ENCODE data around the gene ATXN1. TPM values are rescaled to one million over a fixed set of nuclear protein-coding genes. Genes with fewer than 3 reads are reported as not detected.

Gene ATXN1
- total RNA-seq = 100 to 1,000 TPM in 1 of 2 donors, 10 to 100 TPM in 1; 41.0 to 115 TPM

DNA sequence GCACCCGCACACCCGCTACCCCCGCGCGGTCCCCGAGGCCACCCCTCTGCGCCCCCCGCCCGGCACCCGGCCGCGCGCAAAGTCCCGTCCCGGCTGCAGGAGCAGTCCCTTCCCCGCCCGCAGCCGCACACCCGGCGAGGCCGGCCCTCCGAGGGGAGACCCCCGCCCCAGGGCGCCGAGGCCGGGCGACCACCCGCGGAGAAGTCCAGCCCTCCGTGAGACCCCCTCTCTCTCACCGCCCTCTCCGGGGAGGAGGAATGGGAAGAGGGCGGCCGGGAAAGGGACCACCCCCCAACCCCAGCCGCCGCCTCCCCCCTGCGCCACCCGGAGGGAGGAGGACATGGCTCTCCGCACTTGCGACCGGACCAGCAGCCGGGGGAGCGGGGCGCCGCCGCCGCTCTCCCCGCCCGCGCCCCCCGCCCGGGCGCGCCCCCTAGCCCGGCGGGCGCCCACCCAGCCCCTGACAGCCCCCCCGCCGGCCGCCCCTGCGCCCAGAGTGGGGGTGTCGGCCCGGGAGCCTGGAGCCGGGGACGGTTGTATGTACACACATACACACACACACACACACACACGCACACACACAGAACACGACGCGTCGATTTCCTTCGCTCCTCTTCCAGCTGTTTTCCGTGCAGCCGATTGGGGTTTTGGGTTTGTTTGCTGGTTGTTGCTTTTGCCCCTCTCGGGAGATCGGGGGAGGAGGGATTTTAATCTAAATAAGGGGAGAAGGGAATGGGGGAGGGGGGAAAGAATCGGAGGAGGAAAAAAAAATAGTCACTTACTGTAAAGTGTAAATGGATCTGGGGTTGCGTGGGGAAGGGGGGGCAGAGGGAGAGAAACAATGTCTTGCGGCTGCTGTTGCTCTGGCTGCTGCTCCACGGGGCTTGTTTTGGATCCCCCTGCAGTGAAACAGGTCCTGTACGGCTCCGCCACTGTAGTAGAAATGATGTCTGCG lies at the start of gene ATXN1:
Gene ATXN1, minus strand, starts transcription at position 945 of the 955 bp plus-strand sequence.
- Mint-ChIP-seq H3K4me1 (peaks cover 32% of the 10 kb centered on the region), H3K27me3 (no peaks in the 10 kb centered on the region), H3K4me3 (peak within 1 kb of the TSS; percentile 96), H3K27ac (peak within 1 kb of the TSS; percentile 97), H3K9me3 (no peaks in the 10 kb centered on the region), H3K36me3 (ENCODE audit: low read depth) (peaks cover 63% of the 10 kb centered on the region)
- ATAC-seq (replicated peaks) = no peak

GRCh38 chr6:16810411-16810810 lies 49.2 kb upstream of the ATXN1 start:
- no peaks in the 10 kb centered on the region for H3K36me3 Mint-ChIP-seq (ENCODE audit: low read depth)
- no peak overlapping the region for H3K4me3 Mint-ChIP-seq
- ATAC-seq (replicated peaks) = no peak
- H3K27me3 Mint-ChIP-seq = no peaks in the 10 kb centered on the region
- H3K27ac Mint-ChIP-seq = no peak overlapping the region
- no peaks in the 10 kb centered on the region for H3K4me1 Mint-ChIP-seq
- peaks cover 14% of the 10 kb centered on the region for H3K9me3 Mint-ChIP-seq

DNA sequence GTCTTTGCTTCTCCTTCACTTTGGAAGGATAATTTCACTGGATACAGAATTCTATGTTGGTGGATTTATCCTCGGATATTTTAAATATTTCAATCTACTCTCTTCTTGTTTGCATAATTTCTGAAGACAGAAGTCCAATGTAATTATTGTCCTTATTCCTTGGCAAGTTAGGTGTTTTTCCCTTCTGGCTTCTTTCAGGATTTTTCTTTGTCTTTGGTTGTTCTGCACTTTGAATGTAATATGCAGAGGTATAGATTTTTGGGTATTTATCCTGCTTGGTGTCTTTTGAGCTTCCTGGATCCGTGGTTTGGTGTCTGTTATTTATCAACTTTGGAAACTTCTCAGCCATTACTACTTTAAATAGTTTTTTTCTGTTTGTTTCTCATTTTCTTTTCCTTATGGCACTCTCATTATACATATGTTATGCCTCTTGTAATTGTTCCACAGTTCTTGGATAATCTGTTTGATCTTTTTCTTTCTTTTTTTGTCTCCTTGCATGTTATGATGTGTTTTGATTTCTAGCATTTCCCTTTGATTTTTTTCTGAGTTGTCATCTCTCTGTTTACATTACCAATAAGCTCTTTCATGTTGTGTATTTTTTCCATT lies 48.6 kb upstream of the ATXN1 start:
- Mint-ChIP-seq H3K36me3 (ENCODE audit: low read depth) (no peaks in the 10 kb centered on the region), H3K4me1 (no peaks in the 10 kb centered on the region), H3K9me3 (peaks cover 14% of the 10 kb centered on the region), H3K27ac (no peak overlapping the region), H3K4me3 (no peak overlapping the region), H3K27me3 (no peaks in the 10 kb centered on the region)
- ATAC-seq (replicated peaks) = no peak

GRCh38 chr6:16807956-16808355 lies 46.7 kb upstream of the ATXN1 start:
- Mint-ChIP-seq H3K9me3 (peaks cover 8% of the 10 kb centered on the region), H3K36me3 (ENCODE audit: low read depth) (no peaks in the 10 kb centered on the region), H3K27me3 (no peaks in the 10 kb centered on the region), H3K27ac (no peak overlapping the region), H3K4me1 (no peaks in the 10 kb centered on the region), H3K4me3 (no peak overlapping the region)
- no peak for ATAC-seq (replicated peaks)

DNA sequence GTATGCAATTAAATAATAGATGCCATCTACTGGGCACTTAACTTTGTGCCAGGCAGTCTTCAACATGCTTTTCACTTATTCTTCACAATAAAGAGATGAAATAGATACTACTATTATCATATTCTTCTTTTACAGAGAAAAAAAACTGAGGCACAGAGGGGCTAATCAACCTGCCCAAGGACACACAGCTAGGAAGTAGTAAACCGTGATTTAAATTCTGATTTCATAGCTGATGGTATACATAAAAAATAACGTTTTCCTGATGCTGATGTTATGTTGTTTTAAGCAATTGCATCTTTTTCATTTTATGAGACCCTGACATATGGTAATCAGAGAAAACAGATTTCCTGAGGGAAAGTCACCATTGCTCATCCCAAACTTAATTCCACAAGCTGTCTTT lies 45.1 kb upstream of the ATXN1 start:
- Mint-ChIP-seq H3K36me3 (ENCODE audit: low read depth) (no peaks in the 10 kb centered on the region), H3K27me3 (no peaks in the 10 kb centered on the region), H3K27ac (no peak overlapping the region), H3K4me1 (no peaks in the 10 kb centered on the region), H3K4me3 (no peak overlapping the region), H3K9me3 (no peaks in the 10 kb centered on the region)
- no peak for ATAC-seq (replicated peaks)

- Mint-ChIP-seq H3K4me3 (no peak overlapping the region), H3K27me3 (no peaks in the 10 kb centered on the region), H3K27ac (no peak overlapping the region), H3K4me1 (peaks cover 4% of the 10 kb centered on the region), H3K9me3 (no peaks in the 10 kb centered on the region), H3K36me3 (ENCODE audit: low read depth) (no peaks in the 10 kb centered on the region)
- no peak for ATAC-seq (replicated peaks)
Observed at GRCh38 chr6:16805243-16805950, 44.1 kb upstream of the ATXN1 start.

- Mint-ChIP-seq H3K9me3 (no peaks in the 10 kb centered on the region), H3K36me3 (ENCODE audit: low read depth) (no peaks in the 10 kb centered on the region), H3K27me3 (no peaks in the 10 kb centered on the region), H3K4me1 (peaks cover 4% of the 10 kb centered on the region), H3K27ac (no peak overlapping the region), H3K4me3 (no peak overlapping the region)
- ATAC-seq (replicated peaks) = no peak
Observed at GRCh38 chr6:16804546-16805242, 43.4 kb upstream of the ATXN1 start.

GRCh38 chr6:16803294-16804200 lies 42.3 kb upstream of the ATXN1 start:
- H3K9me3 Mint-ChIP-seq = no peaks in the 10 kb centered on the region
- H3K4me3 Mint-ChIP-seq = no peak overlapping the region
- ATAC-seq (replicated peaks) = no peak

DNA sequence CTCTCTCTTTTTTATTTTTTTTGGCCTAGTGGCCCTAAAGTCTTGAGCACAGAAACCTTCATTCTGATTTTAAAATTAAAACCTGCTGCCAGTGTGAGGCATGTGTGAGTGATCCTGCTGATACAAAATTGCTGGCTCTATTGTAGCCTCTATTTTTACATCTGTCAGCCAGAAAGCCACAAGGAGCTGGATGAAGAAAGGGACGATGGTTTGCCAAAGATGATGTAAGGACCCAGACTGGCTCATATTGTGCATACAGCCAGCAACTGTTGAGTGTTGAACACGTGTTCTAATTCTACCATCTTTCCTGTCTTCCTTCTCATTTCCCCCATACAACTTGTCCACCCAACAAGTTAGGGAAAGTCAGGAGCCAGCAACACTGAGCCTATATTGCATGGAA lies 40.8 kb upstream of the ATXN1 start:
- H3K4me1 Mint-ChIP-seq = peaks cover 4% of the 10 kb centered on the region
- no peaks in the 10 kb centered on the region for H3K9me3 Mint-ChIP-seq
- H3K36me3 Mint-ChIP-seq (ENCODE audit: low read depth) = no peaks in the 10 kb centered on the region
- H3K27me3 Mint-ChIP-seq = no peaks in the 10 kb centered on the region
- no peak overlapping the region for H3K4me3 Mint-ChIP-seq
- no peak overlapping the region for H3K27ac Mint-ChIP-seq
- ATAC-seq (replicated peaks) = no peak

More at GRCh38 chr6:16803294-16804200, 42.3 kb upstream of the ATXN1 start:
- peaks cover 4% of the 10 kb centered on the region for H3K4me1 Mint-ChIP-seq
- no peak overlapping the region for H3K27ac Mint-ChIP-seq
- H3K36me3 Mint-ChIP-seq (ENCODE audit: low read depth) = no peaks in the 10 kb centered on the region
- no peaks in the 10 kb centered on the region for H3K27me3 Mint-ChIP-seq

- Mint-ChIP-seq H3K36me3 (ENCODE audit: low read depth) (no peaks in the 10 kb centered on the region), H3K27ac (peak overlapping the region; percentile 26), H3K27me3 (no peaks in the 10 kb centered on the region), H3K9me3 (no peaks in the 10 kb centered on the region), H3K4me1 (peaks cover 4% of the 10 kb centered on the region), H3K4me3 (no peak overlapping the region)
- peak; percentile 72 for ATAC-seq (replicated peaks)
Observed at GRCh38 chr6:16800942-16801341, 39.7 kb upstream of the ATXN1 start.

- Mint-ChIP-seq H3K27ac (no peak overlapping the region), H3K9me3 (no peaks in the 10 kb centered on the region), H3K4me3 (no peak overlapping the region), H3K27me3 (no peaks in the 10 kb centered on the region), H3K4me1 (peaks cover 4% of the 10 kb centered on the region), H3K36me3 (ENCODE audit: low read depth) (no peaks in the 10 kb centered on the region)
- no peak for ATAC-seq (replicated peaks)
Observed at GRCh38 chr6:16800341-16800740, 39.1 kb upstream of the ATXN1 start.

- H3K9me3 Mint-ChIP-seq = no peaks in the 10 kb centered on the region
- H3K4me3 Mint-ChIP-seq = no peak overlapping the region
- no peaks in the 10 kb centered on the region for H3K36me3 Mint-ChIP-seq (ENCODE audit: low read depth)
- no peak overlapping the region for H3K27ac Mint-ChIP-seq
- H3K27me3 Mint-ChIP-seq = no peaks in the 10 kb centered on the region
- no peak for ATAC-seq (replicated peaks)
- H3K4me1 Mint-ChIP-seq = peaks cover 4% of the 10 kb centered on the region
Observed at GRCh38 chr6:16799279-16800193, 38.3 kb upstream of the ATXN1 start.
